ENCODE measurements around the gene CDK13.
"Not testable (repeated sequence)": the region's sequence is repeated elsewhere in the genome, so short reads cannot be mapped to it uniquely, and the experiment has no call there.

CDK13 gene

DNA sequence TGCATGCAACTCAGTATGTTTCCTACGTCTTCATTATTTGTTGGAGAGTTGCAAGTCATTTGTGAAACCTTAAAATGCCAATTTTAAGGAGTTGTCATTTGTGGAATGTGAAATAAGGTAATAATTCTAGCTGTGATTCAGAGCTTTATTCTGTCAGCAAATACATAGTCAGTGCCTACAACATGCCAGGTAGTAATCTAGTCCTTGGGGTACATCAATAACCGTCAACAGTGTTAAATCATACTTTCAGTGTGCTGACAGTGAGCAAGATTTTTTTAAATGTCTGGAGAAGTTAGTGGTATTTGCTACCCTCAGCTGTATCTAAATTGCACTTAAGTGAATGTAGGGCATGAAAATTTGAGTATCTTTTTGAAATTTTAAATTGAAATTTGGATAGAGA lies 147.7 kb downstream of the CDK13 start:
- no peak for DNase-seq (ENCODE audit: low read depth in 3 of 3)

DNA sequence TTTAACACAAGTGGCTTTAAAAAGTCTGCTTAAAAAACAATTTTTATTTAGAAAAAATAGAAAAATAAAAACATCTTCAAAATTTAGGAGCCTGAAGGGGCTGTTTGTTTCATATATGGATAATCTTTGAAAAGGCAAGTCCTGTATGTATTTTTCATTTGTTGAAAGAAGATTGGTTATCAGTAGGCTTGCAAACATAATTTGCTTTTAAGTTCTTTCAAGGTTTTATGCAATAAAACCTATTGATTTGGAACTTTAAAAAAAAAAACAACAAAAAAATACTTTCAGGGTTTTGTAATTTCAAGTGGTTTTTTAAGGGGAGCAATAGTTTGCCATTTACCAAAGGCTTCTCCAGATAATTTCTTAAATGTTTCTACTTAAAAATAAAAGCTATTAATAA lies 148.8 kb downstream of the CDK13 start:
- DNase-seq (ENCODE audit: low read depth in 3 of 3), result no peak

GRCh38 chr7:40099837-40100236 lies 149.8 kb downstream of the CDK13 start:
- no peak for DNase-seq (ENCODE audit: low read depth in 3 of 3)

DNA sequence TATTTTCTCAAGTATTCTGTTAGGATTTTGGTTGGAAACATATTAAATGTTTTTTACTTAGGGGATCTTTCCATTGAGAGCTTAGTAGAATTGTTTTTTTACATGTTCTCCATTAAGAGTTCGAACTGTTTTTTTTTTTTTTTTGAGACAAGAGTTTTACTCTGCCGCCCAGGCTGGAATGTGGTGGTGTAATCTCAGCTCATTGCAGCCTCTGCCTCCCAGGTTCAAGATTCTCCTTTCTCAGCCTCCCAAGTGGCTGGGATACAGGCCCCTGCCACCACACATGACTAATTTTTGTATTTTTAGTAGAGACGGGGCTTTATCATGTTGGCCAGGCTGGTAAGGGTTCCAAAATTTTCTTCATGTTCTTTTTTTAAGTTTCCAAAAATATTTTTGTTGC lies 151.1 kb downstream of the CDK13 start:
- no peak for DNase-seq (ENCODE audit: low read depth in 3 of 3)

DNA sequence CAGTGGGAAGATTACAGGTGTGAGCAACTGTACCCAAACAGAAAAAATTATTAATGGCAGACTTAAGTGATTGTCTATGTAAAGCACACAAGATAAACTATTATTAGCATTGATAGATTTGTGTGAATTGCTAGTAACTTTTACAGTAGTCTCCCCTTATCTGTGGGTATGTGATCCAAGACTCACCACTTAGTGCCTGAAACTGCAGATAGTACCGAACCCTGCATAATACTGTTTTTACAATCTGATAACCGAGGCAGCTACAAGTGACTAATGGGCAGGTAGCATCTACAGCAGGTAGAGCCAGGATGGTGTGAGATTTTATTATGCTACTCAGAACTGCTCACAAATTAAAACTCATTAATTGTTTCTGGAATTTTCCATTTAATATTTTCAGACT lies 152.8 kb downstream of the CDK13 start:
- no peak for DNase-seq (ENCODE audit: low read depth in 3 of 3)

GRCh38 chr7:40105879-40106473 lies 155.9 kb downstream of the CDK13 start:
- no peak for DNase-seq (ENCODE audit: low read depth in 3 of 3)

DNA sequence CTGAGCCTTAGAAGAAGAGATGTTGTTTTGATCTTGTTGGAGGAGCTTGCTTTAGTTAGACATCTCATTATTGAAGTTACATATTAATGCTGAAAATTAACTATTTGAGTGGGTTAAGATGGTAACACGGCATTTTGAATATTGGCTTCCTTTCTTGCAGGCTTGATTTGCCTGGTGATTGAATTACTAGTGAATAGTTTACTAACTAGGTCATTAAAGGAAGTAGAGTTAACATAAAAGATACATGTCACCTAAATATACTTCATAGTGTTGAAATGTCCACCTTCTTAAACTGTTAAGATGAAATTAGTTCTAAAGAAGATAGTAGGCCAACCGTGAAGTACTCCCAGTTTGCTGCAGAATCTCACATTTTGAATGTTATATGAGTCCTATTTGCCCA lies 165.9 kb downstream of the CDK13 start:
- DNase-seq (ENCODE audit: low read depth in 3 of 3), result no peak

DNA sequence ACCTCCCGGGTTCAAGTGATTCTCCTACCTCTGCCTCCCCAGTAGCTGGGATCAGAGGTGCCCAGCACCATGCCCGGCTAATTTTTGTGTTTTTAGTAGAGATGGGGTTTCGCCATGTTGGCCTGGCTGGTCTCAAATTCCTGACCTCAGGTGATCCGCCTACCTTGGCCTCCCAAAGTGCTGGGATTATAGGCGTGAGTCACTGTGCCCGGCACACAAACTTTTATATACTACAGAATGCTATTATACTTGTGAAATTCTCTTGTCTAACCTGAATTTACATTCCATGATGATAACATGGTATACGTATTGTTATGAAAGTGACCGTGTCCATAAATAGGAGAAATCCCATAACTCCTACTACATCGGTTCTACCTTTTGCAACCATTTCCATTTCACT lies 167.1 kb downstream of the CDK13 start:
- DNase-seq (ENCODE audit: low read depth in 3 of 3), result not testable (repeated sequence)

DNA sequence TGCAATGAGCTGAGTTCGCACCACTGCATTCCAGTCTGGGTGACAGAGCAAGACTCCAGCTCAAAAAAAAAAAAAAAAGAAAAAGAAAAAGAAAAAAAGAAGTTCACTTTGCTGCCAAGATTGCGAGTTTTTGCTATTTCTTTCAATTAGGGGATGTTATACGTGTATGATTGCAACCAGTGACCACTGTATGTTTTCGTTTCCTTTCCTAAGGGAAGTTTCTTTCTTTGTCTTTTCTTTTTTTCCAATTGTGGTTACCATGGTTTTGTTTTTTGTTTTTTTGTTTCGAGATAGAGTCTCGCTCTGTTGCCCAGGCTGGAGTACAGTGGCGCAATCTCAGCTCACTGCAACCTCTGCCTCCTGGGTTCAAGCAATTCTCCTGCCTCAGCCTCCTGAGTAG lies 168.1 kb downstream of the CDK13 start:
- not testable (repeated sequence) for DNase-seq (ENCODE audit: low read depth in 3 of 3)

GRCh38 chr7:40120020-40120419 lies 170.0 kb downstream of the CDK13 start:
- no peak for DNase-seq (ENCODE audit: low read depth in 3 of 3)

GRCh38 chr7:40122100-40122939 lies 172.3 kb downstream of the CDK13 start:
- DNase-seq (ENCODE audit: low read depth in 3 of 3), result not testable (repeated sequence)

DNA sequence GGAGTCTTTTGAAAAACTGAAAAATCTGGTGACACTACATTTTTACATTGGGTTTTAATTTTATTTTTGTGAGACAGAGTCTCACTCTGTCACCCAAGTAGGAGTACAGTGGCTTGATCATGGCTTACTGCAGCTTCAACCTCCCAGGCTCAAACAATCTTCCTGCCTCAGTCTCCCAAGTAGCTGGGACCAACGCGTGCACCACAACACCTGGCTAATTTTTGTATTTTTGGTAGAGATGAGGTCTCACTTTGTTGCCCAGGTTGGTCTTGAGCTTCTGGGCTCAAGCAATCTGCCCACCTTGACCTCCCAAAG lies 172.8 kb downstream of the CDK13 start:
- no peak for DNase-seq (ENCODE audit: low read depth in 3 of 3)

- DNase-seq (ENCODE audit: low read depth in 3 of 3), result no peak
These were observed 183.7 kb downstream of the CDK13 start for GRCh38 chr7:40133561-40134427.

DNA sequence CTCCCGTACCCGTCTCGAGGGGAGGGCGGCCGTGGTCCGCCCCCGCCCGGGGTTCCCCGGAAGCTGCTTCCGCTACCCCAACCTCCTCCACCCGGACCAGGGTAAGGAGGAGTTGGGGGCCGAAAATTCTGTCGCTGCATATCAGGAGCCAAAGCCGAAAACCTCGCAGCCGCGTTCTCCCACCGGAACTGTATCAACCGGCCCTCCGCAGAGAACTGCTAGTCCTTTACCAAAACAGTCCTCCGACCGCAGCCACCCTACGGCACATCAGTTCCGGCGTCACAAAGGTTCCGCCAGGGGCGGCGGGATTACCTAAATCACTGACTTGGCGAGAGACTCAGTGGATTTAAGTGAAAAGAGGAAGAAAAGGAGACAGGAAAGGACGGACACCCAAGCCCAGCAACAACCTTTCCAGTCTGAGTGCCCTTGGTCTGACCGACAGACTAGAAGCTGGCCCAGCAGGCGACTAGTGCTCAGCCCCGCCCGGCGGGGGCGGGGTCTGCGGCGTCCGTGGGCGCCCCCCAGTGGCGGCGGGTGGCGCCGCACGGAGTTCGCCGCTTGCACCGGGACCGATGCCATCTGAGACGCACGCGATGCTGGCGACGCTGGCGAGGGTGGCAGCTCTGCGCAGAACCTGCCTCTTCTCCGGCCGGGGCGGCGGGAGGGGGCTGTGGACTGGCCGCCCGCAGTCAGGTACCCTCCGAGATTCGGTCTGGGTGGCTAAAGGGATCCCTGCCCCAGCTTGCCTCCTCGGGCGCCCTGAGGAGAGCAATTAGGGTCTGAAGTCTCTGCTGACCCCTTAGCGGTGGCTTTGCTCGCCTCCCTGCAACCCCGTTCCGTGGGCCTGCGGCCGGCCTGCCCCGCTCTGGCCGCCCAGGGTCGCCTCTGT lies 184.6 kb downstream of the CDK13 start, which contains the start of the genes MPLKIP and SUGCT:
MPLKIP (minus strand) TSS at position 195 of the 889 bp plus-strand sequence; CDS start at position 140, 55 bp downstream.
SUGCT (plus strand) TSS at position 578 of the 889 bp plus-strand sequence.
- peak; percentile 74 to 78 (median 76) for DNase-seq (ENCODE audit: low read depth in 3 of 3)

- DNase-seq (ENCODE audit: low read depth in 3 of 3), result peak in 1 of 3 experiments; percentile 2
These were observed 185.2 kb downstream of the CDK13 start for GRCh38 chr7:40135317-40135610.

GRCh38 chr7:40137563-40137962 lies 187.5 kb downstream of the CDK13 start:
- no peak for DNase-seq (ENCODE audit: low read depth in 3 of 3)

DNA sequence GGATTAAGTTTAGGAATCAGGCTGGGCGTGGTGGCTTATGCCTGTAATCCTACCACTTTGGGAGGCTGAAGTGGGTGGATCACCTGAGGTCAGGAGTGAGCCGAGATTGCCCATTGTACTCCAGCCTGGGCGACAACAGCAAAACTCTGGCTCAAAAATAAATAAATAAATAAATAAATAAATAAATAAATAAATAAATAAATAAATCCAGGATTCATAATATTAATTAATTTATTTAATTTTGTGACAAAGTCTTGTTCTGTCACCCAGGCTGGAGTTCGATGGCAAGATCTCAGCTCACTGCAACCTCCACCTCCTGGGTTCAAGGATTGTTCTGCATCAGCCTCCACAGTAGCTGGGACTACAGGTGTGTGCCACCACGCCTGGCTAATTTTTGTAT lies 188.9 kb downstream of the CDK13 start:
- DNase-seq (ENCODE audit: low read depth in 3 of 3), result no peak

GRCh38 chr7:40139891-40140290 lies 189.8 kb downstream of the CDK13 start:
- DNase-seq (ENCODE audit: low read depth in 3 of 3), result not testable (repeated sequence)

- not testable (repeated sequence) for DNase-seq (ENCODE audit: low read depth in 3 of 3)
These were observed 191.9 kb downstream of the CDK13 start for GRCh38 chr7:40141916-40142315.

DNA sequence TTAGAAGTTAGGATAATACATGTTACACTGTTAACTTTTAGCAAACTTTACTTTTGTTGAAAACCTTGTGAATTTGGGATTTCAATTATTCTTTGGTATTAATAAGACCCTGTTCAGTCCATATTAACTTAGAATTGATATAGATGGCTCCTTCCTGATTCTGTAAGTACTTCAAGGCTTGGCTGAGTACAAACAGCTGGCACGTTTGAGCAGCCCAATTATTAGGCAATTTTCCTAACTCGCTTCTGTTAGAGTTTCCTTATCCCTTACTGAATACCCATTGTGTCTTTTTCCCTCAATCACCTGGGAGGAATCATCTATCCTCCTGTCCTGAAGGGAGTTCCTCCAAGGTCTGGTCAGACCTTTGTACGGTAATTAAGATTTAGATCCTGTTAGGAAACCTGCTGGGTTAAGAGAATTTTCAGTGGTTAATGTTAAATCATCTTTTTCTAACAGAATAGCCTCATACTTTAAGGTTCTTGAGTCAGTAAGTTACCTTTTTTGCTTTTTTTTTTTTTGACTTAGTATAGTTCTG lies 195.6 kb downstream of the CDK13 start:
- DNase-seq (ENCODE audit: low read depth in 3 of 3), result not testable (repeated sequence)

All from stimulated activated CD4-positive, alpha-beta T cell treated with anti-CD3 and anti-CD28 coated beads, TNF-alpha, amount 100 ng/mL, for 4 hours (primary cell).